H9 (cell line): Measurements from ENCODE around the gene HS2ST1. TPM values are rescaled to one million over a fixed set of nuclear protein-coding genes. Genes with fewer than 3 reads are reported as not detected.

Experiments used
- DNase-seq: peaks from one replicate; pipeline ENCODE4 v3.0.0-alpha.2; 2017
- H2AFZ ChIP-seq: one replicate; pipeline ENCODE4 v1.6.1; 2013; ENCODE audit warnings: mild to moderate bottlenecking, low read length, control low read depth, moderate library complexity
- H2AK5ac ChIP-seq: 2 replicates; pipeline ENCODE4 v1.6.1; 2013; ENCODE audit warnings: low read length, control low read depth, mixed read lengths; ENCODE audit not compliant: insufficient read length
- H2BK120ac ChIP-seq: one replicate; pipeline ENCODE4 v1.6.1; 2013; ENCODE audit warnings: low read depth, mild to moderate bottlenecking, low read length, control low read depth, inconsistent platforms; ENCODE audit not compliant: poor library complexity, severe bottlenecking
- H2BK12ac ChIP-seq: 2 replicates; pipeline ENCODE4 v1.6.1; 2013; ENCODE audit warnings: low read length, control low read depth, mixed read lengths, low read depth; ENCODE audit not compliant: insufficient read length
- H2BK15ac ChIP-seq: 2 replicates; pipeline ENCODE4 v1.6.1; 2013; ENCODE audit warnings: low read depth, low read length, control low read depth
- H2BK20ac ChIP-seq: one replicate; pipeline ENCODE4 v1.6.1; 2013; ENCODE audit warnings: low read depth, mild to moderate bottlenecking, low read length, control low read depth, inconsistent platforms; ENCODE audit not compliant: poor library complexity, severe bottlenecking
- H2BK5ac ChIP-seq: 2 replicates; pipeline ENCODE4 v1.6.1; 2013; ENCODE audit warnings: low read length, control low read depth, mixed read lengths; ENCODE audit not compliant: insufficient read length
- H3K14ac ChIP-seq: 2 replicates; pipeline ENCODE4 v1.6.1; 2013; ENCODE audit warnings: low read length, control low read depth; ENCODE audit not compliant: insufficient read depth
- H3K18ac ChIP-seq: 2 replicates; pipeline ENCODE4 v1.6.1; 2013; ENCODE audit warnings: low read depth, mild to moderate bottlenecking, mixed read lengths, low read length, control low read depth; ENCODE audit not compliant: insufficient read length
- H3K23ac ChIP-seq: 2 replicates; pipeline ENCODE4 v1.6.1; 2013; ENCODE audit warnings: low read length, control low read depth, mixed read lengths, low read depth; ENCODE audit not compliant: insufficient read length
- H3K23me2 ChIP-seq: 2 replicates; pipeline ENCODE4 v1.6.1; 2013; ENCODE audit warnings: low read depth, mild to moderate bottlenecking, mixed read lengths, low read length, control low read depth; ENCODE audit not compliant: insufficient read length, poor library complexity, severe bottlenecking
- H3K27ac ChIP-seq: 2 replicates; pipeline ENCODE4 v1.5.1; 2013; ENCODE audit warnings: low read length, control low read depth, mixed read lengths, low read depth; ENCODE audit not compliant: insufficient read length
- H3K27me3 ChIP-seq: 2 replicates; pipeline ENCODE4 v1.6.1; 2013; ENCODE audit warnings: low read length, control low read depth, inconsistent platforms; ENCODE audit not compliant: insufficient read depth
- H3K4ac ChIP-seq: 2 replicates; pipeline ENCODE4 v1.6.1; 2013; ENCODE audit warnings: low read depth, mild to moderate bottlenecking, control low read depth, inconsistent platforms, low read length, moderate library complexity
- H3K4me1 ChIP-seq: 2 replicates; pipeline ENCODE4 v1.6.1; 2013; ENCODE audit warnings: low read length, control low read depth, inconsistent platforms; ENCODE audit not compliant: insufficient read depth
- H3K4me2 ChIP-seq: 2 replicates; pipeline ENCODE4 v1.6.1; 2013; ENCODE audit warnings: low read length, control low read depth, mixed read lengths; ENCODE audit not compliant: insufficient read length, insufficient read depth
- H3K56ac ChIP-seq: 2 replicates; pipeline ENCODE4 v1.6.1; 2013; ENCODE audit warnings: low read depth, mild to moderate bottlenecking, mixed read lengths, low read length, control low read depth; ENCODE audit not compliant: insufficient read length
- H3K79me1 ChIP-seq: 2 replicates; pipeline ENCODE4 v1.6.1; 2013; ENCODE audit warnings: low read depth, mild to moderate bottlenecking, moderate library complexity, low read length, control low read depth, inconsistent platforms; ENCODE audit not compliant: insufficient read depth, poor library complexity, severe bottlenecking
- H3K79me2 ChIP-seq: 2 replicates; pipeline ENCODE4 v1.6.1; 2013; ENCODE audit warnings: low read length, control low read depth, inconsistent platforms; ENCODE audit not compliant: insufficient read depth
- H3K9ac ChIP-seq: 2 replicates; pipeline ENCODE4 v1.6.1; 2013; ENCODE audit warnings: low read length, control low read depth, mixed read lengths; ENCODE audit not compliant: insufficient read length; ENCODE audit errors: extremely low read depth
- H3K9me3 ChIP-seq: one replicate; pipeline ENCODE4 v1.6.1; 2013; ENCODE audit warnings: low read depth, low read length, inconsistent platforms; ENCODE audit not compliant: control insufficient read depth
- H3T11ph ChIP-seq: one replicate; pipeline ENCODE4 v1.6.1; 2013; ENCODE audit warnings: mild to moderate bottlenecking, low read length, control low read depth, inconsistent platforms
- H4K20me1 ChIP-seq: one replicate; pipeline ENCODE4 v1.6.1; 2013; ENCODE audit not compliant: control insufficient read depth, insufficient read length, insufficient read depth
- H4K5ac ChIP-seq: 2 replicates; pipeline ENCODE4 v1.6.1; 2013; ENCODE audit warnings: low read depth, mild to moderate bottlenecking, mixed read lengths, low read length, control low read depth; ENCODE audit not compliant: insufficient read length
- H4K8ac ChIP-seq: replicated peaks from 2 replicates; pipeline ENCODE4 v1.6.1; 2013; ENCODE audit warnings: low read length, control low read depth, mixed read lengths, low read depth; ENCODE audit not compliant: insufficient read length
- H4K91ac ChIP-seq: 2 replicates; pipeline ENCODE4 v1.6.1; 2013; ENCODE audit warnings: low read depth, mild to moderate bottlenecking, moderate library complexity, mixed read lengths, low read length, control low read depth; ENCODE audit not compliant: insufficient read length
- H3K27ac Mint-ChIP-seq, 3 experiments: 2 replicates in 2 of 3; 3 replicates in 1 of 3; pipeline ENCODE4 v1.8.0; 2020 to 2021; ENCODE audit warnings: mixed read lengths in 3 of 3, mild to moderate bottlenecking in 1 of 3, moderate library complexity in 1 of 3
- H3K27me3 Mint-ChIP-seq: 2 replicates; pipeline ENCODE4 v1.8.0; 2021; ENCODE audit warnings: low read depth, mild to moderate bottlenecking, moderate library complexity, mixed read lengths
- H3K36me3 Mint-ChIP-seq, 3 experiments: 2 replicates in 2 of 3; 3 replicates in 1 of 3; pipeline ENCODE4 v1.8.0; 2020 to 2021; ENCODE audit warnings: low read depth in 3 of 3, mixed read lengths in 3 of 3; ENCODE audit not compliant: insufficient read depth in 1 of 3
- H3K4me1 Mint-ChIP-seq, 2 experiments: 2 replicates each; pipeline ENCODE4 v1.8.0; 2020; ENCODE audit warnings: mixed read lengths in 2 of 2
- H3K4me3 Mint-ChIP-seq, 2 experiments: 2 replicates in 1 of 2; 3 replicates in 1 of 2; pipeline ENCODE4 v1.8.0; 2020 to 2021; ENCODE audit warnings: mild to moderate bottlenecking in 2 of 2, mixed read lengths in 2 of 2, moderate library complexity in 1 of 2
- H3K9me3 Mint-ChIP-seq, 2 experiments: 2 replicates in 1 of 2; 3 replicates in 1 of 2; pipeline ENCODE4 v1.8.0; 2020; ENCODE audit warnings: mild to moderate bottlenecking in 2 of 2, mixed read lengths in 2 of 2, moderate library complexity in 1 of 2
- CTCF ChIP-seq: fragments of 200-600 bp; sonication (generic); conservative IDR thresholded peaks from 3 replicates; pipeline ENCODE4 v1.8.0; 2021; ENCODE audit warnings: antibody characterized with exemption, mild to moderate bottlenecking
- WGBS: extraction: QIAGEN DNeasy Blood & Tissue Kit; methylation state at CpG from one replicate; pipeline ENCODE4 v1.1.7; 2013; ENCODE audit warnings: missing lambda C conversion rate, low lambda C conversion rate, mixed read lengths; ENCODE audit not compliant: insufficient read length; ENCODE audit errors: extremely low coverage; 5-methylcytosine and 5-hydroxymethylcytosine counted together
- total RNA-seq: library from RNA; stranded (reverse); gene quantifications from 2 replicates; pipeline ENCODE4 v1.2.1, GENCODE V29; 2021

The HS2ST1 gene
- total RNA-seq, 1 experiment from 2014 or later = 20.1 TPM

- WGBS = no CpG with 5 or more reads among the region's 9 CpGs
- no peak overlapping the region for H3T11ph ChIP-seq
- H2AK5ac ChIP-seq = no peak overlapping the region
- H2BK20ac ChIP-seq = no peak overlapping the region
- Mint-ChIP-seq H3K27ac (no peak overlapping the region), H3K27me3 (no peaks in the 10 kb centered on the region), H3K4me3 (no peak overlapping the region), H3K36me3 (no peaks in the 10 kb centered on the region), H3K4me1 (0 out of 4 replicates have a peak, but pooled peaks cover 0 to 2% of the 10 kb centered on the region in 2 experiments), H3K9me3 (no peaks in the 10 kb centered on the region)
- H3K9me3 ChIP-seq = no peaks in the 10 kb centered on the region
- no peak overlapping the region for H3K27ac ChIP-seq
- no peak overlapping the region for H4K91ac ChIP-seq
- no peaks in the 10 kb centered on the region for H3K27me3 ChIP-seq
- H3K79me2 ChIP-seq = no peaks in the 10 kb centered on the region
- no peaks in the 10 kb centered on the region for H3K4me1 ChIP-seq
- no peaks in the 10 kb centered on the region for H4K20me1 ChIP-seq
- no peak overlapping the region for H3K18ac ChIP-seq
- TF ChIP-seq CTCF = no peak
- H3K4ac ChIP-seq = no peak overlapping the region
- H3K14ac ChIP-seq = no peak overlapping the region
- H3K23ac ChIP-seq = no peak overlapping the region
- no peaks in the 10 kb centered on the region for H3K23me2 ChIP-seq
- no peaks in the 10 kb centered on the region for H3K79me1 ChIP-seq
- no peak overlapping the region for H3K56ac ChIP-seq
- no peak overlapping the region for H4K5ac ChIP-seq
- no peak overlapping the region for H4K8ac ChIP-seq
- H3K9ac ChIP-seq = no peak overlapping the region
- no peak overlapping the region for H2BK12ac ChIP-seq
- no peak overlapping the region for H2BK5ac ChIP-seq
- H3K4me2 ChIP-seq = no peak overlapping the region
- DNase-seq = no peak
- H2BK15ac ChIP-seq = no peak overlapping the region
- H2AFZ ChIP-seq = no peak overlapping the region
- H2BK120ac ChIP-seq = no peak overlapping the region
These were observed 116.6 kb downstream of the HS2ST1 start for GRCh38 chr1:87030740-87031690.
